SK-N-SH (cell line): ENCODE data around the gene TTC7B. TPM values are rescaled to one million over a fixed set of nuclear protein-coding genes. Genes with fewer than 3 reads are reported as not detected.

Experiments used
- CTCF ChIA-PET: fragments of 300-600, 350-600 bp; formaldehyde crosslinking; extraction: SDS; loops from one replicate; lab custom pipeline; 2021; lab: Yijun Ruan, JAX
- POLR2A ChIA-PET: fragments of 350-600 bp; sonication (Branson Sonifier 250); formaldehyde crosslinking; extraction: SDS; loops from one replicate; lab custom pipeline; 2020; ENCODE audit warnings: antibody characterized with exemption, inconsistent platforms; lab: Yijun Ruan, JAX
- DNase-seq: peaks from one replicate; pipeline ENCODE4 v3.0.0; 2012
- H2AFZ ChIP-seq: fragments of 200-600 bp; sonication (generic); 2 replicates; pipeline ENCODE4 v1.8.1; 2016; ENCODE audit warnings: antibody characterized with exemption, mild to moderate bottlenecking, low read depth
- H3F3A ChIP-seq: fragments of 200-600 bp; sonication (generic); replicated peaks from 2 replicates; pipeline ENCODE3; 2016; ENCODE audit warnings: antibody characterized with exemption, mild to moderate bottlenecking; ENCODE audit not compliant: insufficient read depth
- H3K27ac ChIP-seq, 2 experiments: fragments of 200-500 bp in 1 of 2; fragments of 200-600 bp in 1 of 2; sonication (Bioruptor generic) in 1 of 2; sonication (generic), shearing (Covaris generic) in 1 of 2; 2 replicates each; pipeline versions ENCODE4 v1.5.1 to v1.6.1; 2014 to 2016; ENCODE audit warnings: low read depth in 2 of 2, inconsistent platforms in 1 of 2, low read length in 1 of 2, mild to moderate bottlenecking in 1 of 2, mixed read lengths in 1 of 2
- H3K27me3 ChIP-seq: fragments of 200-600 bp; sonication (generic), shearing (Covaris generic); 2 replicates; pipeline ENCODE4 v1.6.1; 2016; ENCODE audit warnings: mixed run types; ENCODE audit not compliant: insufficient read depth
- H3K36me3 ChIP-seq, 2 experiments: fragments of 200-500 bp in 1 of 2; fragments of 200-600 bp in 1 of 2; sonication (Bioruptor generic) in 1 of 2; sonication (generic) in 1 of 2; replicated peaks in 1 of 2; 2 replicates each; pipeline versions ENCODE3 to v1.5.1; 2014 to 2016; ENCODE audit warnings: low read length in 1 of 2, mild to moderate bottlenecking in 1 of 2; ENCODE audit not compliant: insufficient read depth in 2 of 2, control insufficient read depth in 1 of 2
- H3K4me1 ChIP-seq, 2 experiments: fragments of 200-500 bp in 1 of 2; fragments of 200-600 bp in 1 of 2; sonication (Bioruptor generic) in 1 of 2; sonication (generic), shearing (Covaris generic) in 1 of 2; 2 replicates each; pipeline versions ENCODE4 v1.5.1 to v1.6.1; 2014 to 2016; ENCODE audit warnings: low read depth in 1 of 2, low read length in 1 of 2, mixed run types in 1 of 2; ENCODE audit not compliant: insufficient read depth in 2 of 2, control insufficient read depth in 1 of 2
- H3K4me2 ChIP-seq: fragments of 200-600 bp; sonication (generic), shearing (Covaris generic); 2 replicates; pipeline ENCODE4 v1.6.1; 2017; ENCODE audit warnings: mixed run types
- H3K4me3 ChIP-seq, 2 experiments: fragments of 200-500 bp in 1 of 2; fragments of 200-600 bp in 1 of 2; sonication (Bioruptor generic) in 1 of 2; sonication (generic), shearing (Covaris generic) in 1 of 2; 2 replicates each; pipeline versions ENCODE4 v1.5.1 to v1.8.1; 2014 to 2016; ENCODE audit warnings: low read depth in 2 of 2, inconsistent platforms in 1 of 2, low read length in 1 of 2, mild to moderate bottlenecking in 1 of 2, mixed read lengths in 1 of 2, moderate library complexity in 1 of 2
- H3K79me2 ChIP-seq: fragments of 200-600 bp; sonication (generic); 2 replicates; pipeline ENCODE4 v1.8.1; 2017; ENCODE audit warnings: mild to moderate bottlenecking; ENCODE audit not compliant: insufficient read depth
- H3K9ac ChIP-seq: fragments of 200-600 bp; sonication (generic); 2 replicates; pipeline ENCODE4 v1.6.1; 2017; ENCODE audit warnings: mixed run types
- H3K9me2 ChIP-seq: fragments of 200-600 bp; sonication (generic); 2 replicates; pipeline ENCODE4 v1.6.1; 2017; ENCODE audit warnings: mixed run types
- H3K9me3 ChIP-seq: fragments of 200-600 bp; sonication (generic); 2 replicates; pipeline ENCODE4 v1.6.1; 2017; ENCODE audit warnings: mixed run types, mild to moderate bottlenecking, moderate library complexity
- H4K20me1 ChIP-seq: fragments of 200-600 bp; sonication (generic); 2 replicates; pipeline ENCODE4 v1.6.1; 2017; ENCODE audit warnings: mild to moderate bottlenecking, mixed run types; ENCODE audit not compliant: insufficient read depth
- ELF1 ChIP-seq: IDR thresholded peaks from 2 replicates; pipeline ENCODE4 v1.4.0; 2012
- EP300 ChIP-seq, 2 experiments: IDR thresholded peaks; 2 replicates each; pipeline versions ENCODE4 v1.4.0 to v1.6.1; 2012; ENCODE audit warnings: borderline replicate concordance in 1 of 2, low read depth in 1 of 2, low read length in 1 of 2
- FOSL2 ChIP-seq: IDR thresholded peaks from 2 replicates; pipeline ENCODE4 v1.4.0; 2012; ENCODE audit warnings: low read depth, mild to moderate bottlenecking, moderate library complexity, borderline replicate concordance
- FOXJ3 ChIP-seq: sonication (generic); formaldehyde crosslinking; IDR thresholded peaks from 2 replicates; pipeline ENCODE4 v1.5.1; 2020; ENCODE audit warnings: mild to moderate bottlenecking, missing genetic modification reagents
- MEF2A ChIP-seq: IDR thresholded peaks from 2 replicates; pipeline ENCODE4 v1.4.0; 2012; ENCODE audit warnings: low read depth, borderline replicate concordance
- NFIC ChIP-seq: IDR thresholded peaks from 2 replicates; pipeline ENCODE4 v1.4.0; 2012; ENCODE audit warnings: borderline replicate concordance
- POLR2AphosphoS5 ChIP-seq: IDR thresholded peaks from 2 replicates; pipeline ENCODE4 v1.6.1; 2012; ENCODE audit warnings: low read depth, low read length
- RAD21 ChIP-seq: IDR thresholded peaks from 2 replicates; pipeline ENCODE4 v1.6.1; 2012; ENCODE audit warnings: mild to moderate bottlenecking, low read length
- RCOR1 ChIP-seq: fragments of 150-350 bp; IDR thresholded peaks from 2 replicates; pipeline ENCODE4 v1.6.1; 2017; ENCODE audit warnings: antibody characterized with exemption, low read length
- SIN3A ChIP-seq: IDR thresholded peaks from 2 replicates; pipeline ENCODE4 v1.6.1; 2012; ENCODE audit warnings: low read depth, mild to moderate bottlenecking, low read length, moderate library complexity, borderline replicate concordance
- SMC3 ChIP-seq: IDR thresholded peaks from 2 replicates; pipeline ENCODE4 v1.6.1; 2012; ENCODE audit warnings: low read depth, low read length, improper control_type of control experiment
- TAF1 ChIP-seq: IDR thresholded peaks from 2 replicates; pipeline ENCODE4 v1.6.1; 2012; ENCODE audit warnings: low read depth, mild to moderate bottlenecking, low read length, moderate library complexity, borderline replicate concordance
- TCF12 ChIP-seq: IDR thresholded peaks from 2 replicates; pipeline ENCODE4 v1.4.0; 2012
- WGBS: methylation state at CpG from one replicate; pipeline ENCODE4 v1.1.6; 2017; ENCODE audit warnings: low lambda C conversion rate; 5-methylcytosine and 5-hydroxymethylcytosine counted together
- polyA plus RNA-seq, 3 experiments: library from polyadenylated mRNA; depleted of rRNA; stranded (reverse); fragments of >200 nt; gene quantifications; 2 replicates each; pipeline ENCODE4 v1.2.3, GENCODE V29; 2012
- TF ChIP-seq, protein P1 (sequence below): fragments of 150-350 bp; IDR thresholded peaks from 2 replicates; pipeline ENCODE4 v1.6.1; 2017; ENCODE audit warnings: antibody characterized with exemption, low read length, low read depth, borderline replicate concordance
- TF ChIP-seq, protein P2 (sequence below): IDR thresholded peaks from 2 replicates; pipeline ENCODE4 v1.4.0; 2012; ENCODE audit warnings: low read depth
- TF ChIP-seq, protein P3 (sequence below): fragments of 200-600 bp; sonication (generic); IDR thresholded peaks from 2 replicates; pipeline ENCODE4 v1.6.1; 2017; ENCODE audit warnings: antibody characterized with exemption, mild to moderate bottlenecking, moderate library complexity

Gene TTC7B
- polyA plus RNA-seq, 1 of the 3 experiments (the other 2 are of a cell fraction) = 43.1 TPM

DNA sequence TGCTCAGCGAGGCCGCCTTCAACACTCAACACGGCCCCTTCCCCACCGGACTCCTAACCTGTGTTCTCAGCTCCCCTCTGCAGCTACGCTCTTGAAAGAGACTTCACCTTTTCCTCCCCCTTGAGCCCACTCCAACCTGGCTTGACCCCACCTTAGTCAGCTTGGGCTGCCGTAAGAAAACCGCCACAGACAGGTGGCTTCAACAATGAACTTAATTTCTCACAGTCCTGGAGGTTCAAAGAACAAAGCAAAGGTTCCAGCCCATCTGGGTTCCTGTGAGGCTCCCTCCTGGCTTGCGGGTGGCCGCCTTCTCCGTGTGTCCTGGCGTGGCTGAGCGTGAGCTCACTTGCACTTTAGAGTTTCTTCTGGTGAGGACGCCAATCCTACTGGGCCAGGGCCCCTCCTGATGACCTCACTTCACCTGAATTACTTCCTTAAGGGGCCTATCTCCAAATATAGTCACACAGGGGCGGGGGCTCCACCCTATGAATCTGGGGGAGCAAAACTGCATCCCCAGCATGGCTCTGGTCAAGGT is 280.6 kb downstream of the TTC7B start:
- no peaks in the 10 kb centered on the region for H4K20me1 ChIP-seq
- CTCF ChIA-PET = interaction anchor here (1.5 kb wide), 1 partner anchor 11 kb away, joined by 4 read pairs; no protein-coding TSS in a partner anchor
- no peaks in the 10 kb centered on the region for H3K27me3 ChIP-seq
- WGBS = 94% methylated on average over 11 of the region's 14 CpGs
- H2AFZ ChIP-seq = no peak overlapping the region
- H3K9me2 ChIP-seq = no peaks in the 10 kb centered on the region
- no peak overlapping the region for H3K4me2 ChIP-seq
- H3K27ac ChIP-seq = no peak overlapping the region
- H3K79me2 ChIP-seq = no peaks in the 10 kb centered on the region
- no peak overlapping the region for H3K9ac ChIP-seq
- POLR2A ChIA-PET = no interaction called here
- H3K4me3 ChIP-seq = no peak overlapping the region
- H3K9me3 ChIP-seq = no peaks in the 10 kb centered on the region
- no peak for DNase-seq
- peaks cover 0 to 3% of the 10 kb centered on the region in 2 experiments; a peak in 1 of 4 replicates for H3K4me1 ChIP-seq
- H3K36me3 ChIP-seq = peaks cover 0 to 2% of the 10 kb centered on the region in 2 experiments
- no peak for TF ChIP-seq SMC3
- no peaks in the 10 kb centered on the region for H3F3A ChIP-seq

DNA sequence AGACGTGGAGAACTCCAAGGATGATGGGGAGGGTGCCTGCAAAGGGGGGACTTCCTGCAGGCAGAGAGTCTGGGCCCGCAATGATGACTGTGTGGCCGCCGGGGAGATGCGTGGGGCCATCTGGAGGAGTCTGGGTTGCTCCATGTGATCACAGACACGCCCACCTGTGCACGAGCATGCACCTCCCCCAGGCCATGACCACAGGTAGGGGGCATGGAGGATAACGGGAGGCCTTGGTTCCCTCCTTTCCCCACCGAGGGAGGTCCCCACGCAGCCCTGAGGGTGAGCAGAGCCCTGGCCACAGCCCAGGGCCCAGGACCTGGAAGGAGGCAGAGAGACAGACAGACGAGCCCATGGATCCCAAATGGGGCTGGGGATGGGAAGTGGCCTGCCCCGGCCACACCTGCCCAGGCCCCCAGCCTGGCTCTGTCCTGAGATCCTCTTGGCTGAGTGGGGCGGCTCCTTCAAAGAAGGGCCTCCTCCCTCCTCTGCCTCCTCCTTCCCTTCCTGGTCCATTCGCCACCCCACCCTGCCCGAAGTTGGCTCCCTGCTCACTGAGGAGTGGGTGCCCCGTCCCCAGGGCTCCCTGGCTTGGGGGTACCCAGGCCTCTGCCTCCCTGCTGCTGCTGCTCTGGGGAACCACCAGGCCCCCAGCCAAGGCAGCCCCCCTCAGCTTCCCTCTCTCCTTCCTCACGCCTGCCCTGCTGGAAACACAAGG is 281.2 kb downstream of the TTC7B start:
- WGBS = 85% methylated on average over 12 of the region's 17 CpGs
- H3K4me3 ChIP-seq = no peak overlapping the region
- H3K36me3 ChIP-seq = peaks cover 0 to 2% of the 10 kb centered on the region in 2 experiments
- no peaks in the 10 kb centered on the region for H3K9me3 ChIP-seq
- ChIA-PET CTCF (interaction anchor here (1.5 kb wide), 1 partner anchor 11 kb away, joined by 4 read pairs; no protein-coding TSS in a partner anchor), POLR2A (no interaction called here)
- no peak overlapping the region for H3K27ac ChIP-seq
- no peaks in the 10 kb centered on the region for H3F3A ChIP-seq
- no peak for TF ChIP-seq MEF2A
- no peak for TF ChIP-seq SIN3A
- no peak for TF ChIP-seq TCF12
- TF ChIP-seq RCOR1 = no peak
- no peak for TF ChIP-seq ELF1
- no peak for TF ChIP-seq NFIC
- no peak for TF ChIP-seq EP300 (IDR thresholded peaks at IDR 0.05; ENCODE audit: borderline replicate concordance in 1 of 2, low read depth in 1 of 2, low read length in 1 of 2)
- no peak for TF ChIP-seq POLR2AphosphoS5
- TF ChIP-seq, protein P1, sequence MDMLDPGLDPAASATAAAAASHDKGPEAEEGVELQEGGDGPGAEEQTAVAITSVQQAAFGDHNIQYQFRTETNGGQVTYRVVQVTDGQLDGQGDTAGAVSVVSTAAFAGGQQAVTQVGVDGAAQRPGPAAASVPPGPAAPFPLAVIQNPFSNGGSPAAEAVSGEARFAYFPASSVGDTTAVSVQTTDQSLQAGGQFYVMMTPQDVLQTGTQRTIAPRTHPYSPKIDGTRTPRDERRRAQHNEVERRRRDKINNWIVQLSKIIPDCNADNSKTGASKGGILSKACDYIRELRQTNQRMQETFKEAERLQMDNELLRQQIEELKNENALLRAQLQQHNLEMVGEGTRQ = no peak
- TF ChIP-seq, protein P2, sequence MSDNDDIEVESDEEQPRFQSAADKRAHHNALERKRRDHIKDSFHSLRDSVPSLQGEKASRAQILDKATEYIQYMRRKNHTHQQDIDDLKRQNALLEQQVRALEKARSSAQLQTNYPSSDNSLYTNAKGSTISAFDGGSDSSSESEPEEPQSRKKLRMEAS = no peak
- TF ChIP-seq, protein P3, sequence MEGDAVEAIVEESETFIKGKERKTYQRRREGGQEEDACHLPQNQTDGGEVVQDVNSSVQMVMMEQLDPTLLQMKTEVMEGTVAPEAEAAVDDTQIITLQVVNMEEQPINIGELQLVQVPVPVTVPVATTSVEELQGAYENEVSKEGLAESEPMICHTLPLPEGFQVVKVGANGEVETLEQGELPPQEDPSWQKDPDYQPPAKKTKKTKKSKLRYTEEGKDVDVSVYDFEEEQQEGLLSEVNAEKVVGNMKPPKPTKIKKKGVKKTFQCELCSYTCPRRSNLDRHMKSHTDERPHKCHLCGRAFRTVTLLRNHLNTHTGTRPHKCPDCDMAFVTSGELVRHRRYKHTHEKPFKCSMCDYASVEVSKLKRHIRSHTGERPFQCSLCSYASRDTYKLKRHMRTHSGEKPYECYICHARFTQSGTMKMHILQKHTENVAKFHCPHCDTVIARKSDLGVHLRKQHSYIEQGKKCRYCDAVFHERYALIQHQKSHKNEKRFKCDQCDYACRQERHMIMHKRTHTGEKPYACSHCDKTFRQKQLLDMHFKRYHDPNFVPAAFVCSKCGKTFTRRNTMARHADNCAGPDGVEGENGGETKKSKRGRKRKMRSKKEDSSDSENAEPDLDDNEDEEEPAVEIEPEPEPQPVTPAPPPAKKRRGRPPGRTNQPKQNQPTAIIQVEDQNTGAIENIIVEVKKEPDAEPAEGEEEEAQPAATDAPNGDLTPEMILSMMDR = no peak
- no peak for TF ChIP-seq FOXJ3 (CRISPR knock-in tag)
- TF ChIP-seq RAD21 = no peak
- TF ChIP-seq FOSL2 = no peak
- TF ChIP-seq TAF1 = no peak
- no peak for DNase-seq
- no peak overlapping the region for H2AFZ ChIP-seq
- peaks cover 0 to 3% of the 10 kb centered on the region in 2 experiments; a peak in 1 of 4 replicates for H3K4me1 ChIP-seq
- no peaks in the 10 kb centered on the region for H3K9me2 ChIP-seq
- H3K4me2 ChIP-seq = no peak overlapping the region
- H3K27me3 ChIP-seq = no peaks in the 10 kb centered on the region
- no peaks in the 10 kb centered on the region for H4K20me1 ChIP-seq
- H3K79me2 ChIP-seq = no peaks in the 10 kb centered on the region
- H3K9ac ChIP-seq = no peak overlapping the region
